Retinal pigment epithelial cell (primary cell): ENCODE measurements around the gene KHDRBS2.
A peak's percentile ranks its signal among the peaks of the same experiment; 100 is the strongest.

Source experiments
- DNase-seq: peaks from one replicate; pipeline ENCODE4 v3.0.0-alpha.2; 2010; ENCODE audit warnings: low read depth
- H3K4me3 ChIP-seq: 2 replicates; pipeline ENCODE4 v1.5.1; 2011; ENCODE audit warnings: mild to moderate bottlenecking, low read length, control low read depth, moderate library complexity
- TF ChIP-seq, protein P1 (sequence below): conservative IDR thresholded peaks from 2 replicates; pipeline ENCODE4 v1.5.1; 2011; ENCODE audit warnings: low read depth, low read length, control low read depth, inconsistent platforms

Gene KHDRBS2

DNA sequence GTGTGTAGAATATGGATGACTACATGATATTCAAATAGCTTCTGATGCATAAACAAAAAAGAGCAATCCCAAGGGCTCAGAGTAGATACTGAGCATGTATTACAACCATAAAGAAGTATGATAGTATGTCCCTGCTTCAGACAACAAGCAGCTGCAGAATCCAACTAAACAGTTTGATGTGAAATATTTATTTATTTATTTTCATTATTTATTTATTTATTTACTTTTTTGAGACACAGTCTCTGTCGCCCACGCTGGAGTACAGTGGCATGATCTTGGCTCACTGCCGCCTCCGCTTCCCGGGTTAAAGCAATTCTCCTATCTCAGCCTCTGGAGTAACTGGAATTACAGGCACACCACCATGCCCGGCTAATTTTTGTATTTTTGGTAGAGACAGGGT is 384.3 kb downstream of the KHDRBS2 start:
- no peak overlapping the region for H3K4me3 ChIP-seq
- TF ChIP-seq, protein P1, sequence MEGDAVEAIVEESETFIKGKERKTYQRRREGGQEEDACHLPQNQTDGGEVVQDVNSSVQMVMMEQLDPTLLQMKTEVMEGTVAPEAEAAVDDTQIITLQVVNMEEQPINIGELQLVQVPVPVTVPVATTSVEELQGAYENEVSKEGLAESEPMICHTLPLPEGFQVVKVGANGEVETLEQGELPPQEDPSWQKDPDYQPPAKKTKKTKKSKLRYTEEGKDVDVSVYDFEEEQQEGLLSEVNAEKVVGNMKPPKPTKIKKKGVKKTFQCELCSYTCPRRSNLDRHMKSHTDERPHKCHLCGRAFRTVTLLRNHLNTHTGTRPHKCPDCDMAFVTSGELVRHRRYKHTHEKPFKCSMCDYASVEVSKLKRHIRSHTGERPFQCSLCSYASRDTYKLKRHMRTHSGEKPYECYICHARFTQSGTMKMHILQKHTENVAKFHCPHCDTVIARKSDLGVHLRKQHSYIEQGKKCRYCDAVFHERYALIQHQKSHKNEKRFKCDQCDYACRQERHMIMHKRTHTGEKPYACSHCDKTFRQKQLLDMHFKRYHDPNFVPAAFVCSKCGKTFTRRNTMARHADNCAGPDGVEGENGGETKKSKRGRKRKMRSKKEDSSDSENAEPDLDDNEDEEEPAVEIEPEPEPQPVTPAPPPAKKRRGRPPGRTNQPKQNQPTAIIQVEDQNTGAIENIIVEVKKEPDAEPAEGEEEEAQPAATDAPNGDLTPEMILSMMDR: no peak
- no peak for DNase-seq

DNA sequence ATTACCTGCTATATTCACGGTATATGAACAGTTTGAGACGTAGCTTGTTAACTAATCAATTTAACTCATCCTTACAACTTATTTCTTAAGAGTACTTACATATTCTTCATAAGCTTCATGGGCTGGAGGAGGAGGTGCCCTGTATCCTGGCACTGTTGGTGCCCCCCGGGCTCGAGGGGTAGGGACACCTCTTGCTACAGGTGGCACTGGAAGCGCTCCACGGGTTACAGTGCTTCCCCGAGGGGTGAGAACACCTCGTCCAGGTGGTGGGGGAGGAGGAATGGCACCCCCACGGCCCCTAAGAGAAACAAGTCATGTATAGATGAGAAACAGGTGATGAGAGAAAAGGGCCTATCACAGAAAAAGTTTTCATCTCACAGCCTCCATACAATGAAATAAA is 391.5 kb downstream of the KHDRBS2 start:
- H3K4me3 ChIP-seq: no peak overlapping the region
- DNase-seq: no peak
- TF ChIP-seq, protein P1: no peak

DNA sequence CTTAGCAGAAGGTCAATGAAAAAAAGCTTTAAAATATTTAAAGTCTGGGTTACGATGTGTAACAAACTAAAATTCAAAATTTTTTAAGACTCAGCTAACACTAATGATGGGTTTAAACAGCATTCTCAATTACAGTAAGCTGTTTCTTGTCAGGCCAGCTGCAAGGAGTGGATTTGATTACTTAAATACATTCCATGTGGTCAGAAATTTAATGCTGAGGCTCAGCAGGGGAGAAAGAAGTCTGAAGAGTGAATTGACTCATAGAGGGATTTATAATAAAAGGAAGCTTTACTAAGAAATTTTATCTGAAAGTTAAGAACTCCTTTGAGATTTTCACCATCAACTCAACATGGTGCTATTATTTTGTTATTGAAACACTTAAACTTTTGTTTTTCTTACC is 398.6 kb downstream of the KHDRBS2 start:
- TF ChIP-seq, protein P1: no peak
- peak; percentile 16 for DNase-seq
- no peak overlapping the region for H3K4me3 ChIP-seq

DNA sequence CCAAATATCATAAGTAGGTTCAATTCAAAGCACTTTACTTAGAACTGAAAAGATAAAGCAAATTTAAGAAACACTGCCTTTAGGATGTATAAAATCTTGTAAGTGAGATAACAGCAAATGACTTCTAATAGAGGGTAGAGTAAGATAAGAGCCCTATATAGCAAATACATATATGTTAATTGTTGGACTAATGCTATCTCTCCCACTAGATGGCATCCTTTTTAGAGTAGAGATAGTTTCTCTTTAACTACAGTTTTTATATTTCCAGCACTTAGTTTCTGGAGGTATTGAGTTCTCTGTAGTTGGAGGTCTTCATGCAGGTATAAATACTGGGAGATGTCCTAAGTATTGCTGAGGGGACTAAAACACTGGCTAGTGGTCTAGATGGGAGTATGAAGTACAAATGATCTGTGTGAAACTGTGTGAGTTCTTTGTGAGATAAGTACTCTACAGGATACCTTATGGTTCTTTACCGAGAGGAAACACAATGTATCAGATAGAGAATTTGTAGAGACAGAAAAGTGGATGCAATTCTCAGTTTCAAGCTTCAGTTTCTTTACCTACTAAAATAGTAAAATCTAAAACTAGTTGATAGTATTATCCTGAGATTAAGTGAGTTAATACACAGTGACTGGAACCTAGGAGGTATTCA is 399.3 kb downstream of the KHDRBS2 start:
- H3K4me3 ChIP-seq: no peak overlapping the region
- TF ChIP-seq, protein P1: peak; percentile 3
- DNase-seq: no peak

DNA sequence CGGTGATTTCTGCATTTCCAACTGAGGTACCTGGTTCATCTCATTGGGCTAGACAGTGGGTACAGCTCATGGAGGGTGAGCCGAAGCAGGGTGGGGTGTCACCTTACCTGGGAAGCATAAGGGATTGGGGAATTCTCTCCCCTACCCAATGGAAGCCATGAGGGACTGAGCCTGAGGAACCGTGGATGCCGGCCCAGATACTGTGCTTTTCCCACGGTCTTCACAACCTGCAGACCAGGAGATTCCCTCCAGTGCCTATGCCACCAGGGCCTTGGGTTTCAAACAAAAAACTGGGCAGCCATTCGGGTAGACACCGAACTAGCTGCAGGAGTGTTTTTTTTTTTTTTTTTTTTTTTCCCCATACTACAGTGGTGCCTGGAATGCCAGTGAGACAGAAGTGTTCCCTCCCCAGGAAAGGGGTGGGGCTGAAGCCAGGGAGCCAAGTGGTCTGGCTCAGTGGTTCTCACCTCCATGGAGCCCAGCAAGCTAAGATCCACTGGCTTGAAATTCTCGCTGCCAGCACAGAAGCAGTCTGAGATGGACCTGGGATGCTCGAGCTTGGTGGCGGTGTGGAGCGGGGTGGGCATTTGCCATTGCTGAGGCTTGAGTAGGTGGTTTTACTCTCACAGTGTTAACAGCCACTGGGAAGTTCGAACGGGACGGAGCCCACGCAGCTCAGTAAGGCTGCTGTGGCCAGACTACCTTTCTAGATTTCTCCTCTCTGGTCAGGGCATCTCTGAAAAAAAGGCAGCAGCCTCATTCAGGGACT is 416.2 kb downstream of the KHDRBS2 start:
- no peak overlapping the region for H3K4me3 ChIP-seq
- TF ChIP-seq, protein P1: no peak
- no peak for DNase-seq

DNA sequence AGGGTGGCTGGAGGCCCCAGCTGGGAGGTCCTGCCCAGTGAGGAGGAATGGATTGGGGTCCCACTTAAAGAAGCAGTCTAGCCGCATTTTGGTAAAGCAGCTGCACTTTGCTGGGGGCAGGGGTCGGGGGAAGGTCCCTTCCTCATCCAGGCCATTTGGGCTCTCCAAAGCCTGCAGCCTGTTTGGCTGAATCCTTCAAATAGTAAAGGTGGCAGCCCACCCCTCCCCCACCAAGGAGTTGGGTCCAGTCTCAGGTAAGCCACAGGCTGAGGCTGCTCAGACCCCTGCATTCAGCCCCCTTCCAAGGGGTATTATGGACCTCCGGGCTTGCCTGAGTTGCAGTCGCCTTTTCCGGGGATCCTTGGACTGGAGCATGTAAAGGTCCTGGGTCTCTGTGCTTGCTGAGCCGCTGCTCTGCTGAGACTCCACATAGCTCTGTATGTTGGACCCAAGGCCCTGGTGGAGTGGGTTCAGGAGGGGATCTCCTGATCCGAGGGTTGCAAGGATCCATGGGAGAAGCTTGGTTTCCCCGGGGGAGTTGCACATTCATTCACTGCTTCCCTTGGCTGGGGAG is 417.4 kb downstream of the KHDRBS2 start:
- DNase-seq: no peak
- H3K4me3 ChIP-seq: no peak overlapping the region
- TF ChIP-seq, protein P1: no peak
